NB4 (cell line): ENCODE measurements around the gene GPR26.

Source experiments
- CTCF ChIP-seq: IDR thresholded peaks from one replicate; pipeline ENCODE4 v1.5.1; 2012; ENCODE audit warnings: low read depth, low read length
- MAX ChIP-seq: IDR thresholded peaks from 2 replicates; pipeline ENCODE4 v1.6.1; 2011; ENCODE audit warnings: low read depth, low read length
- POLR2A ChIP-seq: IDR thresholded peaks from 2 replicates; pipeline ENCODE4 v1.6.1; 2011; ENCODE audit warnings: mild to moderate bottlenecking; ENCODE audit not compliant: insufficient read length; ENCODE audit errors: extremely low read depth

GRCh38 chr10:123666318-123667236, at the start of gene GPR26:
- TF ChIP-seq CTCF (no peak), POLR2A (no peak), MAX (no peak)
